GM18505 (cell line): ENCODE measurements around the gene GUCA1A.
"Not testable (repeated sequence)": the region's sequence is repeated elsewhere in the genome, so short reads cannot be mapped to it uniquely, and the experiment has no call there.

Experiments
- ATAC-seq: cut with Tn5 transposase; IDR thresholded peaks from one replicate; pipeline ENCODE4 v1.9.1; 2021; ENCODE audit not compliant: unreplicated experiment
- POLR2A ChIP-seq: IDR thresholded peaks from 4 replicates; pipeline ENCODE4 v1.6.1; 2011; ENCODE audit warnings: borderline replicate concordance; ENCODE audit not compliant: insufficient read depth, insufficient read length; ENCODE audit errors: extremely low read depth

The GUCA1A gene

GRCh38 chr6:42156638-42157037 lies 16.5 kb upstream of the GUCA1A start:
- TF ChIP-seq POLR2A: no peak
- no peak for ATAC-seq

- no peak for TF ChIP-seq POLR2A
- no peak for ATAC-seq
These were observed 15.2 kb upstream of the GUCA1A start for GRCh38 chr6:42158011-42158410.

- TF ChIP-seq POLR2A: no peak
- no peak for ATAC-seq
These were observed 14.5 kb upstream of the GUCA1A start for GRCh38 chr6:42158631-42159030.

GRCh38 chr6:42159431-42160024 lies 13.6 kb upstream of the GUCA1A start:
- ATAC-seq: no peak
- TF ChIP-seq POLR2A: no peak

GRCh38 chr6:42162384-42162783 lies 10.8 kb upstream of the GUCA1A start:
- ATAC-seq: no peak

GRCh38 chr6:42162812-42163211 lies 10.4 kb upstream of the GUCA1A start:
- no peak for TF ChIP-seq POLR2A
- no peak for ATAC-seq

More at GRCh38 chr6:42162384-42162783, 10.8 kb upstream of the GUCA1A start:
- no peak for TF ChIP-seq POLR2A

- ATAC-seq: no peak
- no peak for TF ChIP-seq POLR2A
These were observed 9.2 kb upstream of the GUCA1A start for GRCh38 chr6:42163981-42164380.

- no peak for TF ChIP-seq POLR2A
- no peak for ATAC-seq
These were observed 8.1 kb upstream of the GUCA1A start for GRCh38 chr6:42165016-42165415.

- TF ChIP-seq POLR2A: no peak
- no peak for ATAC-seq
These were observed 6.6 kb upstream of the GUCA1A start for GRCh38 chr6:42166444-42167141.

GRCh38 chr6:42168650-42169049 lies 4.5 kb upstream of the GUCA1A start:
- no peak for ATAC-seq
- no peak for TF ChIP-seq POLR2A

- ATAC-seq: not testable (repeated sequence)
These were observed 3.4 kb upstream of the GUCA1A start for GRCh38 chr6:42169780-42170179.

GRCh38 chr6:42171813-42172581 lies 1.2 kb upstream of the GUCA1A start:
- no peak for ATAC-seq
- TF ChIP-seq POLR2A: no peak

- no peak for TF ChIP-seq POLR2A
- no peak for ATAC-seq
These were observed 2.7 kb downstream of the GUCA1A start for GRCh38 chr6:42175860-42176259.

GRCh38 chr6:42176981-42177380 lies 3.8 kb downstream of the GUCA1A start:
- TF ChIP-seq POLR2A: no peak
- ATAC-seq: no peak

GRCh38 chr6:42177514-42178364 lies 4.6 kb downstream of the GUCA1A start:
- no peak for ATAC-seq
- no peak for TF ChIP-seq POLR2A
